CD4-positive, alpha-beta T cell (primary cell): Measurements from ENCODE around the gene IL1RAPL2. TPM values are rescaled to one million over a fixed set of nuclear protein-coding genes. Genes with fewer than 3 reads are reported as not detected.

ENCODE experiments used
- ATAC-seq: fragments of 200-7000 bp; cut with Tn5 transposase; one replicate; pipeline ENCODE4 v1.10.0; 2022; ENCODE audit warnings: mild to moderate bottlenecking; ENCODE audit not compliant: poor library complexity
- CTCF ChIA-PET: fragments of 350-600 bp; sonication (Branson Sonifier 250); formaldehyde crosslinking; loops from one replicate; lab custom pipeline; 2021; ENCODE audit warnings: antibody characterized with exemption, inconsistent platforms; lab: Charles Lee
- POLR2A ChIA-PET: fragments of 350-600 bp; sonication (Branson Sonifier 250); formaldehyde crosslinking; loops from one replicate; lab custom pipeline; 2021; ENCODE audit warnings: antibody characterized with exemption, inconsistent platforms; lab: Charles Lee
- DNase-seq, 14 experiments: peaks; one replicate each; pipeline ENCODE4 v3.0.0-alpha.2; 2013 to 2020; ENCODE audit warnings: mixed read lengths in 2 of 14
- H3K27ac ChIP-seq, 2 donors: one replicate each; pipeline versions ENCODE4 v1.5.1 to v1.7.0; 2013; ENCODE audit warnings: low read length in 2 of 2, low read depth in 1 of 2, mild to moderate bottlenecking in 1 of 2
- H3K27me3 ChIP-seq, 2 experiments: 1 replicate in 1 of 2; 2 replicates in 1 of 2; pipeline versions ENCODE4 v1.6.1 to v1.7.0; 2013; ENCODE audit warnings: low read length in 2 of 2, control low read depth in 1 of 2, mild to moderate bottlenecking in 1 of 2, moderate library complexity in 1 of 2; ENCODE audit not compliant: insufficient read depth in 2 of 2, control insufficient read depth in 1 of 2
- H3K36me3 ChIP-seq: one replicate; pipeline ENCODE4 v1.6.1; 2013; ENCODE audit warnings: low read length, control low read depth; ENCODE audit not compliant: insufficient read depth
- H3K4me1 ChIP-seq: one replicate; pipeline ENCODE4 v1.6.1; 2013; ENCODE audit warnings: low read length, control low read depth; ENCODE audit not compliant: insufficient read depth
- H3K4me3 ChIP-seq: one replicate; pipeline ENCODE4 v1.5.1; 2013; ENCODE audit warnings: mild to moderate bottlenecking, low read length, moderate library complexity
- H3K9me3 ChIP-seq, 2 experiments: 1 replicate in 1 of 2; 2 replicates in 1 of 2; pipeline versions ENCODE4 v1.6.1 to v1.7.0; 2013; ENCODE audit warnings: low read length in 2 of 2, mild to moderate bottlenecking in 2 of 2, control low read depth in 1 of 2, moderate library complexity in 1 of 2; ENCODE audit not compliant: control insufficient read depth in 1 of 2, insufficient read depth in 1 of 2
- H3K27ac Mint-ChIP-seq: one replicate; pipeline ENCODE4 v1.8.0; 2020; ENCODE audit warnings: mixed read lengths
- H3K27me3 Mint-ChIP-seq: one replicate; pipeline ENCODE4 v1.8.0; 2021; ENCODE audit warnings: mixed read lengths
- H3K36me3 Mint-ChIP-seq: one replicate; pipeline ENCODE4 v1.8.0; 2021; ENCODE audit warnings: low read depth, mixed read lengths
- H3K4me1 Mint-ChIP-seq: one replicate; pipeline ENCODE4 v1.8.0; 2021; ENCODE audit warnings: low read depth, mixed read lengths
- H3K4me3 Mint-ChIP-seq: one replicate; pipeline ENCODE4 v1.8.0; 2020; ENCODE audit warnings: mild to moderate bottlenecking, mixed read lengths
- H3K9me3 Mint-ChIP-seq: one replicate; pipeline ENCODE4 v1.8.0; 2020; ENCODE audit warnings: mixed read lengths
- CTCF ChIP-seq: fragments of 200-600 bp; IDR thresholded peaks from one replicate; pipeline ENCODE4 v1.8.0; 2022; ENCODE audit warnings: antibody characterized with exemption, mild to moderate bottlenecking
- intact Hi-C, 2 experiments: fragments of 100-400 bp; cut with DNase I in 1 of 2; cut with micrococcal nuclease in 1 of 2; formaldehyde crosslinking; loops; one replicate each; pipeline versions ENCODE4 v1.15.1 to v1.9.0; 2023 to 2025; cut with DNase I, micrococcal nuclease
- total RNA-seq, 174 experiments: library from RNA in 2 of 174; stranded (reverse) in 2 of 174; gene quantifications; one replicate each; pipeline ENCODE4 v1.2.3 and lab custom pipeline; 2021 to 2026

Gene IL1RAPL2
- total RNA-seq, 2 experiments from 2014 or later: not detected

- H3K27ac ChIP-seq: no peak overlapping the region
- DNase-seq: no peak
- Mint-ChIP-seq H3K27me3 (no peaks in the 10 kb centered on the region), H3K36me3 (no peaks in the 10 kb centered on the region), H3K27ac (no peak overlapping the region), H3K4me3 (no peak overlapping the region), H3K9me3 (no peaks in the 10 kb centered on the region), H3K4me1 (no peaks in the 10 kb centered on the region)
- intact Hi-C loops: no loop called here
- ChIA-PET CTCF (no interaction called here), POLR2A (no interaction called here)
- no peaks in the 10 kb centered on the region for H3K4me1 ChIP-seq
- H3K4me3 ChIP-seq: no peak overlapping the region
- no peaks in the 10 kb centered on the region for H3K36me3 ChIP-seq
- TF ChIP-seq CTCF: no peak
- no peaks in the 10 kb centered on the region for H3K9me3 ChIP-seq
- H3K27me3 ChIP-seq: no peaks in the 10 kb centered on the region
- no peak for ATAC-seq
Observed at GRCh38 chrX:105527759-105528158, 961.8 kb downstream of the IL1RAPL2 start.

GRCh38 chrX:105533951-105534350, 968.0 kb downstream of the IL1RAPL2 start:
- Histone ChIP-seq H3K27ac (no peak overlapping the region), H3K9me3 (no peaks in the 10 kb centered on the region), H3K4me1 (no peaks in the 10 kb centered on the region), H3K27me3 (no peaks in the 10 kb centered on the region), H3K4me3 (no peak overlapping the region), H3K36me3 (no peaks in the 10 kb centered on the region)
- ChIA-PET POLR2A (no interaction called here), CTCF (no interaction called here)
- intact Hi-C loops: no loop called here
- DNase-seq (no peak), ATAC-seq (no peak)
- no peaks in the 10 kb centered on the region for H3K27me3 Mint-ChIP-seq
- H3K36me3 Mint-ChIP-seq: no peaks in the 10 kb centered on the region
- H3K9me3 Mint-ChIP-seq: no peaks in the 10 kb centered on the region
- H3K4me1 Mint-ChIP-seq: no peaks in the 10 kb centered on the region
- H3K27ac Mint-ChIP-seq: no peak overlapping the region
- H3K4me3 Mint-ChIP-seq: no peak overlapping the region
- TF ChIP-seq CTCF: no peak

GRCh38 chrX:105543283-105543682, 977.3 kb downstream of the IL1RAPL2 start:
- ChIA-PET CTCF (no interaction called here), POLR2A (no interaction called here)
- TF ChIP-seq CTCF: no peak

More at GRCh38 chrX:105543283-105543682, 977.3 kb downstream of the IL1RAPL2 start:
- Mint-ChIP-seq H3K36me3 (no peaks in the 10 kb centered on the region), H3K9me3 (peaks cover 9% of the 10 kb centered on the region), H3K4me3 (no peak overlapping the region), H3K27me3 (no peaks in the 10 kb centered on the region), H3K27ac (no peak overlapping the region), H3K4me1 (no peaks in the 10 kb centered on the region)
- Histone ChIP-seq H3K4me1 (no peaks in the 10 kb centered on the region), H3K27ac (no peak overlapping the region), H3K9me3 (no peaks in the 10 kb centered on the region), H3K27me3 (no peaks in the 10 kb centered on the region), H3K4me3 (no peak overlapping the region), H3K36me3 (no peaks in the 10 kb centered on the region)
- no peak for ATAC-seq
- intact Hi-C loops: no loop called here
- no peak for DNase-seq
